GM21825 (cell line): ENCODE data around the gene KCTD16.

ENCODE experiments used
- ATAC-seq: cut with Tn5 transposase; IDR thresholded peaks from one replicate; pipeline ENCODE4 v1.9.1; 2021; ENCODE audit warnings: mild to moderate bottlenecking, moderate library complexity; ENCODE audit not compliant: unreplicated experiment

The KCTD16 gene

DNA sequence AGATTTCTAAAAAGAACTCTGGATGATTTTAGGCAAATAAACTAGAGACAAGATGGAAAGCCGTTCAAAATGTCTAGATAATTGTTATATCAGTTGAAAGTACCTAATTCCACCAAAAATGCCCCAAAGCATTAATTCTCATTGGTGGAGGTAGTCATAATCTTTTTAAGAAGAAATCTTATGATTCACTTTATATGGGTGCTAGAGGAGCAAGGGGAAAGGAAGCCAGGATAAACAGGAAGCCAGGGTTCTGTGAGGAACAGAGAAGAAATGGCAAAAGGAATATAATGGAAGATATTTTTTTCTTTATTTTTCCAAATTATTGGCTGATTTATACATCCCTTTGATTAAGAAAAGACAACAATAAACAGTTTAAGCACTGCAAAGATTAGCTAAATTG lies 8.0 kb upstream of the KCTD16 start:
- ATAC-seq = no peak

DNA sequence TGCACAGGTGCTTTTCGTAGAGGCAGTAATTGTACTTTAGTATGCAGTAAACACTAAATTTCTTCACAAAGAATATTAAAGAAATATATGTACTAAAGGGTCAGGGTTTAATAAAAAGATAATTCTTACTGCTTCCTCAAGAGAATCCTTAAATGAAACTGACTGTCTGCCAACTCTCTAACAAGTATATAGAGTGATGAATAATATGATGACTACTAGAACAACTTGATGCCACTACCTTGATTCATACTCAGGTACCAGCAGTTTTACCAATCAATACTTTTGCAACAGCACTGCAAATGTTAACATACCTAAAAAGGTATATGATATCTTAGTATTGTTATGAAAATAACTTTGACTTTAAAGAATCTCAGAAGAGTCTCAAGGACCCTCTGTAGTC lies 4.0 kb upstream of the KCTD16 start:
- ATAC-seq = no peak

DNA sequence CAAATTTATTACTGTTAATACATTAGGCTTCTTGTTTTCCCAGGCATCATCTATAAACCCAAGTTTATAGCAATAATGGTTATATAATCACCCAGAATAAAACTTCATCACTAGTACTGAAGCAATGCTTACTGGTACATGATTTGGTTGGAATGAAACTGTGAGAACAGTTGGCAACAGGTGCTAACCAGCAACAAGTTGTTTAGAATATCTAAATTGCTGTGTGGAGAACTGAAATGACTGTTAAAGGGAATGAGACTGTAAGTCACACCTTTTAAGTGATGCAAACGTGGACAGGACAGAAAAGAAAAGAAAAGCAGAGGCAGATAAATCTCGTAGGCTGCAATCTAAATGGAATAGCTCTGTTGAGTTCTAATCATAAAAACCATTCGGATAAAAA lies 2.7 kb upstream of the KCTD16 start:
- no peak for ATAC-seq

DNA sequence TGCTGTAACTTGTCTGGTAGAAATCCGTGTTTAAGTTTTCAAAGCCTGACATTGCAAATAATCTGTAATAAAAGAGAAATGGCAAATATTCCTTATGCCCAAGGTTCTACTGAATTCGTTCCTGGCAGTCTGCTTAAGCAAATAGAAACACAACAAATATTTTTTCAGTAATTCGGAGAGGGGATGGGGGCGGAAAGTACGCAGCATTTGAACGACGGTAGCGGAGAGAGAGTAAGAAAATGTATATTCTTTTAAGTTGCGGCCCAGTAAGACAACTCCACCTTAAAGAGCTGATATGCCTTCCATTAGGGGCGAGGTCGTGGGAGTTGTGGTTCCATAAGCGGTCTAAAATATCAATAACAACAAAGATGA lies 783 bp upstream of the KCTD16 start:
- ATAC-seq = peak; percentile 1

DNA sequence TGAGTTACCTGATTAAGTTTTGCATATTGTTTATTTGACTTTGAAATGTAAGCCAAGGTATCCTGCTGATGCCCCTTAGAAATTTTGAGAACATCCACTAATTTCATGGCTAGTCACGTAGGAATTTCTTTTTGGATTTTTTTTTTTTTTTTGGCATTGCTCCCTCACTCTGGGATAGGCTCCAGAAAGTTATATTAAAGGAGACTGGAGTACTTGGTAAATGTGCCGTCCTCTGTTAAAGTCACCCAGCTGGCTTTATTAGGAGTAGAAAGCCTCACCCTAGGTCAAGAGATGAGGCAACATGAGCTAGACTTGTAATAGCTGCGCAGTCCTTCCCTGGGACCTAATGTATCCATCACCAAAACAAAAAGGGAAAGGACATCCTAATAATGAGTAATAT lies 3.1 kb downstream of the KCTD16 start:
- no peak for ATAC-seq

DNA sequence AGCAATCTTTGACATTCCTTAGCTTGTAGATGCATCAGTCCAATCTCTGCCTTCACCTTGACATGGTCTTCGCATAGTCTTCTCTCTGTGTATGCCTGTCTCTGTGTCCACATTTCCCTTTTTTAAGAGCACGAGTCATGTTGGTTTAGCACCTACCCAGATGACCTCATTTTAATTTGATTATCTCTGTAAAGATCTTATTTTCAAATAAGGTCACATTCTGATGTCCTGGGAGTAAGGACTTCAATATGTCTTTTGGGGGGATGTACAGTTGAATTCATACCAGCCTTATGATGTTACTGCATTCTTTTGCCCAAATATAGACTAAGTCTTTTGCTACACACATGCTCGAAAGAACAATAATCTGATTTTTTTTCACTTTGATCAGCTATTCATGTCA lies 6.9 kb downstream of the KCTD16 start:
- ATAC-seq = no peak

DNA sequence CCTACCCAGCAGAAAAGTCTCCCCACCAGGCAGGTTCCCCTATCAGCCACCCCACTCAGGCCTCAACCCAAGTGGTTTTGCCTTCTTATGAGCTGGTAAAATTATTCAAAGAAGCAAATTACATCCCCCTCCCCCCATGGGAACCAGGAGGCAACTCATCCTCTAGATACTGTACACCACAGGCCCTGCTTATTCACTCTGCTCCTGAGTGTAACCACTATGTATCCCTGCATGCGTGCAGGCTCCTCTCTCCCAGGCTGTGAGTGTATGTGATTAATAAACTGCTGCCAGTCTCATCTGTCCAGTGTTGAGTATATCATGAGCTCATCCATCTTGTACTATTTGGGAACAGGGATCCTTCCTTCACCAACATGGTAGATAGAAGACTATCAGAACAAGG lies 8.6 kb downstream of the KCTD16 start:
- ATAC-seq = no peak

DNA sequence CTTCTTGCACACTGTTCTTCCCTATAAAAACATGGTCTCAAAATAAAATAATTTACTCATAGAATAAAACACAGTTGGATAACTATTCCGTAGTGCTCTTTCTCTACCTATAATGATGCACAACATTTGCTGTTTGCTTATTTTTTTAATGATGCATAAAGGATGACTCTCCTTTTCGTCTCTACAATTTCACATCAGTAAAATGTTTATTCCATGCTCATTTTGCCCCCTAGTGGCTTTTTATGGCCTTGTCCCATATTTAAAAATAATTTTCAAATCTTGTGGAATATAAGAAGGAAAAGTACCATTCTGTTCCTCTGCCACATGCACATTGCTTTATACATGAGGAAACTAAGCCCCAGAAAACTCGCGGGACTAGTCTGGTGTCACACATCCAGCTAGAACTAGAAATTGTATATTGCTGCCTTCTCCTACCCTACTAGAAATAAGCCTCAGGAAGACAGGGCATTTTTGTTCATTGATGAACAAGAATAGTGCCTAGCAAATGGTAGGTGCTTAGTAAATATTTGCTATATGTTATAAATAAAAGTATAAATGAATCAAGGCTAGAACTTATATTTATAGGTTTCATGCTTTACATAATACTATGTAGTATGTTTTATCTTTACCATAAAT lies 12.7 kb downstream of the KCTD16 start:
- no peak for ATAC-seq

DNA sequence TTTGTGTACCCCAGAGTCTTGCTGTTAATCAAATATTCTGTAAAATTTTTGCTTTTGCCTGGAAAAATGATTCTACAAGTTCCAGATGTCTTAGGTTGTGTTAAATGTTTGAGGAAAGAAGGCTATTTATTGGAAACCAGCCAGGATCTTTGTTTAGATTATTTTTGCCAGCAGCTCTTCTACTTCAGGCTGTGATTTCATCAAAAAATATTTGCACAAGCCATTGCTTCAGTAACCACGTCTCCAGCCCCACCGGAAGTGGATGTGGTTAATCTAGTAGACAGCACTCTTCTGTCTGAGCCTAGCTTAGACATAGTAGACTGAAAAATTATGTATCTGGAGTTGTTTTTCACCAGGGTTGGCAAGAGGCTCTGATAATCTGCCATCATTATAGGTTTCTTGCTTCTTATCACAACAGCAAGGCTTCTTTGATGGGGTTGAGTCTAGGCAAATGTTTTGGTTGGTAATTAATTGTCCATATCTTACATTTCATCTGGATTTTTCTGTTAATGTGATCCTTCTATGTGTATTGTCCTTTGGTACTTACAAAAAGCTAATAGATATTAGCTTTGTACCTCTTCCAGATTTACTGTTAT lies 17.1 kb downstream of the KCTD16 start:
- peak; percentile 79 for ATAC-seq

DNA sequence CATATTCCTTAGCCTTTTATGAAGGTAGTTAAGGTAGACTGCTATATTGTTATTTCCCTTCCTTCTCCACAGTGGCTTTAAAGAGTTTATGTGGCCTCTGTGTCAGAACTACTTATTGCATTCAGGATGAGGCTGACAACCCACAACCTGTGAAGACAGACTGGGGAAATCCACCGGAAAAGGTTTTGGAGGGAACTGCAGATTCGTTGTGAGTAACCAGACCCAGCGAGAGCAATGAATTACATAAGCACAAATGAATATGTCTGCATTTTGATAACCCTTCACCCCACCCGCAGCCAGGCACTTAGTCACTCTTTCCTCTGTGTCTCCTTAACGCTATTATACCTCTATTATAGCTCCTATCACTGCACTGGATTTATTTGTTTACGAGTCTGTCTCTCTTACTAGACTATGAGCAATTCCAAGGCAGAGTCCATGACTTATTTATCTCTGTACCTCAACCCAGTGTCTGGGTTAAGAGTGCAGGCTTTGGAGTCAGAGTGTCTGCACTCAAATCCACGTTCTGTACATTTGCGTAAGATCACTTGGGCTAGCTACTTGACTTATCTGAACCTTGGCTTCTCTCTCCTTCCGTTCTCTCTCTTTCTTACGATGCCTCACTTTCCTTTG lies 19.2 kb downstream of the KCTD16 start:
- ATAC-seq = peak; percentile 51

DNA sequence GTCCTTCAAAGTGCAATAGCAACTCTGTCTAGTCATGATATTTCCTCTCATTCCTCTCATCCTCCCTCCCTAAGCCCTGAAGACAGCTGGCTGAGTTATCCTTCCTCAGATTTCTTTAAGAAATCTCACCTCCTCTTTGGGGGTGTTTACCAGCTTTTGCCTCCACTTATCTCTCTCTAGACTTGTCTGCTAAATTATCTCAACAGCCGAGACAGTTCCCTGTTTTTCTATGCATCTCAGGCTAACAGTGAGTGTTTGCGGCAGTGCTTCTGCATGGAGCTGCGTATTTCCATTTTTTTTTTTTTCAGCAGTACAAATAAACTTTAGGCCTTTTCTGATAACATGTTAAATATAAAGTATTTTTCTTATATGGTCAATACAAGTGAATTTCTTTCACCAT lies 20.9 kb downstream of the KCTD16 start:
- no peak for ATAC-seq

DNA sequence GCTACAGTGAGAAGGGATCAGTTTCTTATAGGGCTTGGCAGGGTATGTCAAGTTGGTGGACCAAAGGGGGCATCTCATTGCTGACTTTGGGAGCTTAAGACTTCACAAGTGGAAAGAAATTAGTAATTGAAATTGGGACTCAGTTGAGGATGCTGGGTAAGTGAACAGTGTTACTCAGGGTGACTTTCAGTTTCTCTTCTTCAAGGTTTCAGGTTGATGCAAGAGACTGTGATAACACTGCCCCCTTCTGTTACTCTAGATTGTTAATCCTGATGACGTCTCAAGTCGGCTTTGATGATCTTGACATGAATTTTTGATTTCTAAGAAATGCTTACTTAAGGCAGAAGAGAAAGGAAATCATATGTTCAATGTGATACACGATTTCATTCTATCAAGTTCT lies 21.3 kb downstream of the KCTD16 start:
- ATAC-seq = peak; percentile 86

DNA sequence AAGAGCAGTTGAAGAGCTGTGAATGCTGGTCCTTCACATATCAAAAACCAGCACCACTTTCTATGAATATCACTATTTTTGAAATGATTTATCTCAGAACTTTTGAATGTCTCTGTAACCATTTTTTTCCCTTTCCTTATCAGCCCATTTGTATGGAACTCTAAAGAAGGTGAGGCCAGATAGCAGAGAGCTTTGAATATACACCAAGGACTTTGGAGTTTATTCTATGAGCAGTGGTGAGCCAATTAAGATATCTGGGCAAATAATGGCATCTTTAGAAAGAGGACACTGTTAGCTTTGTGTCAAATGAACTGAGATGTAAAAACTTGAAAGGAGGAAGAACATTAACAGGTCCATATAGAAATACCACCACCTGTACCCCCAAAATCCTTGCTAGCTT lies 22.0 kb downstream of the KCTD16 start:
- ATAC-seq = no peak

DNA sequence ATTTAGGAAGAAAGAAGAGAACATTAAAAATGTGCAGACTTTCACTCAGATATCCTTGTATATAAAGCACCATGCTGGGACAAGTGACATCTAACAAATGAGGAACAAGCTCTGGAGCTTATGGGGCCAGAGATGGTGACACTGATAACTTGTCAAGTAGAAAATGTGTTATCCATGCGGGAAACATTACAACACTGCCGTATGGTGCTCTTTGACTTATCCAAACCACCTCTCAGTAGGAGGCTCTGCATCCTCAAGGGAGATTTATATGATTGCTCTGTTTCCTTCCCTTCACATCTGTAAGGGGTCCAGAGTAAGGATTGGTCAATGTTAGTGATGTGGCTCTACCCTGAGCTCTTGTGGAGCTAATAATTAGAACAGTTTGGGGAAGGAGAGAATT lies 23.5 kb downstream of the KCTD16 start:
- ATAC-seq = no peak

DNA sequence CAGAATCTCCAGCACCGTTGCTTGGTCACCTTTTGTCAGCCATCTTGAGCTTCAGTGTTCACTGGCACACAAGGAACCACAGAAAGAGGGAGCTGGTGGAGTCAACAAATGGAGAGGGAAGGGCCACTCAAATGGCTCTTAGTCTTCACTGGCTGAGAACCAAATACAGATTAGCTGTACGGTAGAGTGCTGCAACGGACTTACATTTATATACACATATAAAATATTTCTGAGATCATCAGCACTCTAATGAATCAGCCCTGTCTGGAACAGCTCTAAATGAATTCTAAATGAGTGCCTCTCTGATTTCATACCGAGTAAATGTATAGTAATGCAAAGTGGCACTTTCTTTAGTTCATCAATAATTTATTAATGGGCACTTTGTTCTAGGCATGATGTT lies 24.8 kb downstream of the KCTD16 start:
- no peak for ATAC-seq

DNA sequence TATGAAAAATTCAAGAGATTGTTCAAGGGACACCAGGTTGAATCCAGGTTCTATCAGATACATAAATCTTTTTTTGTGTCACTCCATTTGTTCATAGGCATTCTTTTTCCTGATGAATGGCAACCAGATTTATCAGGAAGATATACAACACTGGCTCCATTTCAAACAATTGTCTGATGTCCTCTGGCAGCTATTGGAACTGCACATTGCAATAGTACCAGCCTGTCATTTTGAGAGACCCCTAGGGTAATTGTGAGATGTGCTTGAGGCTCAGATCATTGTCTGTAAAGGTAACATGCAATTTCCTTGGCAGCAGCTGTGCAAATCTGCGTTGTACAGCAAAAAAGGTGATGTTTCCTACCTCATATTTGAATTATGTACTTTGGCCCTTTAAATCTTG lies 25.9 kb downstream of the KCTD16 start:
- no peak for ATAC-seq

DNA sequence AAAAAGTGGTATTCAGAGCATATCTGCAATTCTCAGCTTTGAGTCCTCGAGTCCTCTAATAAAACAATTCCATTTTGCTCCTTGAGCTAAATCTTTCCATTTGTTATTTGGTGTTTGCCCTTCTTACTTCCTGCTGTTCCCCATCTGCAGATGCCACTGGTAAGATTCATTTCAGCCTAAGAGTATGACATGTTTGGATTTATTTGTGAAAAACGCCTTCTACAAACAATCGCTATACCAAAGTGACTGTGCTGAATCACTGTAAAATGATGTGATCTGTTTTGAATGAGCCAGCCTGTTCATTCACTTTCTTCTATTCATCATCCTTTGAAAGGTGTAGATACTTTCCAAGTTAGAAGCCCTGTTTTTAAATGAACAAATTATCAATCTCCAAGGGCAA lies 27.7 kb downstream of the KCTD16 start:
- no peak for ATAC-seq

DNA sequence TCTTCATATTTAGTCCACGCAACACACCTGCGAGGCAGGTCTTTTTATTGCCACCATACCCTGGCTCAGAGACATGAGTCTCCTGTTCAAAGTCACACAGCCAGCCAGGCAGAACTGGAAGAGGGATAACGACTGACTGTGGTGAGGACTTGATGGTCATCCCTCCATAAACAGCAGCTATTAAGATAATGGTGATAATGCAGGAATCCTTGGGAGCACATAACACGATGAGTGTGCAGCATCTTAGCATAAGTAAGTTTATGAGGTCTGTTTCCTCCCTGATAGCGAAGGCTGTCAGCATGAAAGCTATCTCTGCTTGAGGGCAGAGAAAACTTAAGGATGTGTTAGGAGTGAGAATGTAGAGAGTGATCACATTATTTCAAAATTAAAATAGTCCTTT lies 30.9 kb downstream of the KCTD16 start:
- no peak for ATAC-seq

DNA sequence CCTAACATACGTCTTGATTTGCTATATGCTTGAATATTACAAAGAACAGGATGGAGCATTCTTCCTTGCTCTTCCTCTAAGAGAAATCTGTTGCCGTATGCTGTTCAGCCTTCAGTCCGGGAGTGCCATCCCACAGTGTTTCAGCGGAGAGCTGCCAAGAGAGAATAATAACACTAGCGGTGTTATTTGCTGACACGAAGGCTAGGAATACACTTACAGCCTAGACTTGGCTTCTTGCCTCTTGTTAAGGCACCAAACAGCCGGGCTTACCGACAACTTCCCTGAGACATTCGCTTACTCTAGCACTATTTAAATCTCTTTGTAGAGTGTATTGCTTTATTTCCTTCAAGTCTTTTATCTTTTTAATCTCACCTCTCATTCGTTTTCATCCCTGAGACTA lies 31.4 kb downstream of the KCTD16 start:
- ATAC-seq = no peak

DNA sequence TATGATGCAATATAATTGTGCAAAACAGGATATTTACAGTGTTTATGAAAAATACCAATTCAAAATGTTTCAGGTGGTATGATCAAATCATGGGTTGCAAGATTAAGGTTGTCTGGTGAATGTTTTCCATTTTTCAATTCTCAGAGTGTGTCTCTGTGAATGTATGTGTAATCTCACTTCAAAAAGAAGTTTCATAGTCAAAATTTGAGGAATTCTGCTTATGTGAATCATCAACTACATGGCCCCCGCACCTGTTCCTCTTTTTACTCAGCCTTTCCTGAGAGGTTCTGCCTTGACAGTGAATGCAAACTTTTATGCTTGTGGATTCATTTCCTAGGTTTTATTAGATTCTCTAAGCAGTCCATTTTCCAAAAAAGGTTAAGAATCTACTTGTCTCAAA lies 32.1 kb downstream of the KCTD16 start:
- ATAC-seq = no peak

DNA sequence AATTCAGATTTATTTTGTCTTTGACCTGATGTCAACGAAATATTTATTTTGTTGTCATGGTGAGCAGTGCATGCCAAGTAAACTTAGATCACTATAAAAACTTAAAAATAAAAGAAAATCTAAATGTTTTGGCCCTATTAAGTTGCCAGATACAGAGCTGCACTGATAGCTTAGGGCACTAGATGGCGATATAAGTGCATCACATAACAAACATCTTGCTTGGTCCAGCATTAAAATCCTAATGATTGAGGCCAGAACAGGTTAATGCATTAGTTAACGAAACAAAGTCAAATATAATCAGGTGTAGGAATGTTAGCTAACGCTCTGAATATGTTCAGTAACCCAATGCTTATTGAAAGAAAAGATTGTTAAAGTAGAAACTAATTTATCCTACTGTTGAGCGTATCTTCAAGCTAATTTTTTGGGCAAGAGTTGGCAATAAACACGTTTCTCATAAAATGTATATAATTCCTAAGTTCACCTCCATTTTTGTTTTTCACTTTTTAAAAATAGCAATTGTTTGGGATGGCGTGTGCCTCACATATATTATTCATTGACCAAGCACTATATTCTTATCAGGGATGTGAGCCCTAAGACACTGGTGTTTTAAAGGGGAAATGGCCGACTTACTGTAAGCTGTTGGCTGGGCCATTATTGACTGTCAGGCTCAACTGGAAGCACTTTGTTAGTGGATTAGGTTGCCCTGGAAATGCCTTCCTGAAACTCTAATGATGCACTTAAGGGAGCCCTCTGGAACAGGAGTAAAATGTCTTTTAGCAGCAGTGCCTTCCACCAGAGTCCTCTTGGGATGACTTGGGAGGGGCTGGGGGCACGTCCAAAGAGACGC lies 33.3 kb downstream of the KCTD16 start:
- ATAC-seq = peak; percentile 76

DNA sequence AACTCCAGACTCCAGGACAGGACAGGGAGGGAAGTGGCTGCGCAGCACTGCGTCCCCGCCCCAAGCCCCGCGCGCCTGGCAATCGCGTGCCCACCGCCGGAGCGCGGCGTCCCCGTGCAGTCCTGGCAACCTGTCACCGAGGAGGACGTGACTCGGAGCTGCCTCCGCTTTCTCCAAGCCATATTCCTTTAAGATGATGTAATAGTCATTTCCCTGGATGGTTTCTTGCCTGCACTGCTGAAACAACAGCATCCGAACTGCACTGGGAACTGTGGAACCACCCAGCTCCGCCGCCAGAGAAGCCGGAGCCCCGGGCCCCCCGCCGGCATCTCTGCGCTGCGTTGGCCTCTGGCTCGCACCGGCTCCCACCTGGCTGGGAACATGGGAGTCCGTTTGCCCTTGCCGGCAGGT lies 34.5 kb downstream of the KCTD16 start:
- ATAC-seq = no peak
